Measurements from ENCODE around the gene KIF6.

Gene KIF6

GRCh38 chr6:39441301-39441700, 283.9 kb downstream of the KIF6 start:
- no peak for DNase-seq

- no peak for DNase-seq
Measured at GRCh38 chr6:39440039-39440426, 285.2 kb downstream of the KIF6 start.

DNA sequence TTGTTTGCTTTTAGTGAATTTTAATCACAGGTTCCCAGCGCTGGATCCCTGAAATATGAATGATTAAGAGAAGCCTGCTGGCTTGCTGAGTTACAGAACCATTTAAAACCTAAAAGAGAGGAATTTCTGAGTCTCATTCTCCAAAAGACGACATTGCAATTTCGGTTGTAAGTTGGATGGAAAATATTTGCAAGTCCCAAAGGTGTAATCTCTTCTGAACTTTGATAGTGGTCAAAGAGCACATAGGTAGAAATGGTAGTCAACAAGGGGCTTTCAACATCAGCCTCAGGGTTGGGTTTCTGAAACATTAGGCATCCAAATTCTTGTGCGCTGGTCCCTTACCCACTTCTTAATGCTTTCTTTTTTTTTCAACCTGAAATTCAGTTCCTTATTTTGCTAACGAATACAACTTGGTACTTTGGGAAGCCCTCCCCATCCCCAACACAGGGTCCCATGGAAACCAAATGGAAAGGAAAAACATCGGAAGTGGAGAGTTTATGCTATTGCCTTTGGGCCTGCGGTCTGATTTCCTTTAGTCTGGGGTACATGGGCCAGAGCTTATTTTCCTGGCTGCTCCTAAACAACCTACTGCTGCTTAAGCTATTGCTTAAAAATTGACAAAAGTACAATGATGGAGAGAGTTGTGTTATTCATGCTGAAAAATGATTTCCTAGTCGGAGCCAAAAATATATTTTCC, 285.7 kb downstream of the KIF6 start:
- DNase-seq: no peak

- no peak for DNase-seq
Measured at GRCh38 chr6:39433630-39434029, 291.6 kb downstream of the KIF6 start.

- no peak for DNase-seq
Measured at GRCh38 chr6:39432330-39433025, 292.7 kb downstream of the KIF6 start.

DNA sequence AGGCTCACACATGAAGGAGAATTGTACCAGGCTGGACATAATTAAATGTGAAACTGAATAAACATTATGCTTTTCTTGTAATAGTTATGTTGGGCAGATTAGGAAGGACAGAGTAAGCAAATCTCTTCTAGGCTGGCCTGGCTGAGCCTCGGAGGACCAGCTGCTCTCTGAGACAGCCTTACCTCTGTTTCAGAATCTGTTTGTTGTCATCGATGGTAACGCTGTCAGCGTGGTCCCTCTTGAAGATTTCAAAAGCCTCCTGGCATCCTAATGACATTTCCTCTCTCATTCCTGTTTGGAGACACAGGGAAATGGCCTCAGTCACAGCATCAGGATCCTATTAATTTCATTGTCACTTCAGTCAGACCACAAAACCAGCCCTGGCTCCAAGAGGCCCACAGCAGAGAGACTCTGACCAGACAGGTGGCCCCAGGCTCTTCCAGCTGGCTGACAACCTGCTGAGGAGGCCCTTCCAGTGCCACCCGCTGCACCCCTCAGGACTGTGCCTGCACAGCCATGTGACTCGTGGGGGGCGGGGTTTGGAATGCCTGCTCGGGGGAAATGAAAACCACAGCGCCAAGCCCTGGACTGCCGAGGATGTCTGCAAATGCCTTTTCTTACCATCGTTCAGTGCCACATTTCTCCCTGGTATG, 294.2 kb downstream of the KIF6 start:
- no peak for DNase-seq

DNA sequence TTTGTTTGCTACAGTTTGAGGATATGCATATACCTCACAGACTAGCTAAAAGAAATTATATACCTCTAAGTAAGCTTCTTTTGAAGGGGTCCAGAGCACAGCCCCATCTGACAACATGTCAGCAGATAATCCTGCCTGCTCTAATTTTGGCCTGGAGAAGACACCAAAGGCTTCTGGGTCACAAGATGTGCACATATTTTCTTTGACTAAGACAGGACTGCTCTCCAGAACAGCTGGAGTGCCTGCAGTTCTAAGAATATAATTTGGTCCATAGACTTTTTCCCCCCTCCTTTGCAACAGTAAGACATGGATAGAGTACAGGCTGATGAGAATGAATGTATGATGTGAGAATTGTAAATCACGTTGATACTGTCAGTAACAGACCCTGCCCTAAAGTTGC, 294.8 kb downstream of the KIF6 start:
- no peak for DNase-seq

DNA sequence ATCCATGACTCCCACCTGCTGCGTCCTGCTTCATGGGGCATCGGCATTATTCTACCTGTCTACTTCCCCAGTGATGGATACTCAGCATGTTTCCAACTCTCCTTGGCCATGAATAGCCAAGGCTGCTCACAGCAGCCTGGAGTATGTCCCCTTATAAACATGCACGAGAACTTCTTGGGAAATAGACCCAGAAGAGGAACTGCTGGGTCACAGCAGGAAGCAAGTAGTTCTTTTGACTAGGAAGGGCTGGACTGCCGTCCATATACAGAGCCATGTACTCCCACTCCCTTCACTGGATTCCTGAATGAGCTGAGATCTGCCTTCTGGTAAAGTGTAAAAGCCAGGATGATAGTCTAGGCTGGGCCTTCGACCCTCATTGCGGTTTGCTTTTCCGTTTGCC, 296.4 kb downstream of the KIF6 start:
- DNase-seq: no peak

GRCh38 chr6:39428152-39428551, 297.1 kb downstream of the KIF6 start:
- no peak for DNase-seq

- no peak for DNase-seq
Measured at GRCh38 chr6:39426073-39426456, 299.1 kb downstream of the KIF6 start.

DNA sequence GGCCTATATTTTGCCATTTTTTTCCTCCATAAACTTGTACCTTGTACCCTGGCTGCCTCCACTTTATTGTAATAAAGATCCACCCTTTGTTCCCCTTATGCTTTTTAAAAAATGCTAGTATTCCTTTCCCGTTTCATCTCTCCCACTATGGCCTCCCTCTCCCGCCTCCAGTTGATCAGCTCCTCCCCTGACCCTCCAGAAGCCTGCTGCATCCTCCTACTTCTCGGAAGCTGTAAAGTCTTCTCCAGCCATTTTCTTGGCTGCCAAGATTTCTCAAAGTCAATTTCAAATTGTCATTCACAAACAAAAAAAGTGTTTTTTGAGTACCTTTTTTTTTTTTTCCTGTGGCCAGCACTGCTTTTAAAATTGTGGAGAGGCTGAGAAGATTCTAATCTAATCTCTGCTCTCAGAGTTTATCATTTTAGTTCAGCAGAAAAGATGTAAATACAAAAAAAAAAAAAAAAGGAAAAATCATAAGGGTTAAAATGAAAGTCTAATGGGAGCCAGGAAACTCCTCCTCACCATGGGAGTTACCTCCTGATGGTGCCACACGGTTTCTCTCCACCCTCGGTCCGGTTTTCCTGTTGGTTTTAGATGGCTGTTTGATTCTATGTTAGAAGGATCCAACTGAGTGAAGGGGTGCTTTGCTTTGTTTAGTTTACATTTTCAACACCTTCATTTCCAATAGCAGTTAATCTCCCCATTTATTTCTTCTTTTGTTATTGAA, 299.7 kb downstream of the KIF6 start:
- no peak for DNase-seq

DNA sequence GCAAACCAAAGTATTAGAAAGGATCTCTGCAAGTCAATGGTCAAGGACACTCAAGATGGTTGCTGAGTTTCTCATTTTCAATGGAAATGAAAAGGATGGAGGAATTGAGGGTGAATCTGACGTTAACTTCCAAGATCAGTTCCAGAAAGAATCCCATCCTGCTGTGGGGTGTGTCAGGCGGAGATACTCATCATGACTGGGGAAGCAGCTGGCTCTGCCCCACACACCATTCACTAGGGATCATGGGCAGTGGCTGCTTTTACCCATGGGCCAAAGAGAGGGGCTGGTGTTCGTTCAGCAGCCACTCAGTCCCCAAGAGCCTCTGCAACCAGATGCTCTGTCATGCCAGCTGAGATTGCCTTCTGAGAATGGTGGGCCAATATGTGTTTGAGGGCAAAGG, 300.4 kb downstream of the KIF6 start:
- no peak for DNase-seq

DNA sequence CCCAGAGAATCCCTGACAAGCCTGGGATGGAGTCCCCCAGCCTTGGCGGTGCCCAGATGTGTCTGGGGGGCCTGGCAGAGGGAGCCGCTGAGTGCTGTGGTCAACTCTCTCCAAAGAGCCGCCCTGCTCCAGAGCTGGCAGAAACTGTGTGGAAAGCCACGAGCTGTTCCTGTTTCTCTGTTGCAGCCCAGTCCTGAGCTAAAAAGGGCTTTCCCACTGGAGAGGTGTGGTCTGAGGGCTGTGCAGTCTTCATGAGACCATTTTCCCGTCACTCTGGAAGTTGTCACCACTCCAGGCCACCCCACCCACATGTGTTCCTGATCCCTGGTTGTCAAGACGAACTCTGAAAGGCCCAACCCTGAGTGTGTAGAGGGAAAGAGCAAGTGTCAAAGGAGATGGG, 303.0 kb downstream of the KIF6 start:
- no peak for DNase-seq

DNA sequence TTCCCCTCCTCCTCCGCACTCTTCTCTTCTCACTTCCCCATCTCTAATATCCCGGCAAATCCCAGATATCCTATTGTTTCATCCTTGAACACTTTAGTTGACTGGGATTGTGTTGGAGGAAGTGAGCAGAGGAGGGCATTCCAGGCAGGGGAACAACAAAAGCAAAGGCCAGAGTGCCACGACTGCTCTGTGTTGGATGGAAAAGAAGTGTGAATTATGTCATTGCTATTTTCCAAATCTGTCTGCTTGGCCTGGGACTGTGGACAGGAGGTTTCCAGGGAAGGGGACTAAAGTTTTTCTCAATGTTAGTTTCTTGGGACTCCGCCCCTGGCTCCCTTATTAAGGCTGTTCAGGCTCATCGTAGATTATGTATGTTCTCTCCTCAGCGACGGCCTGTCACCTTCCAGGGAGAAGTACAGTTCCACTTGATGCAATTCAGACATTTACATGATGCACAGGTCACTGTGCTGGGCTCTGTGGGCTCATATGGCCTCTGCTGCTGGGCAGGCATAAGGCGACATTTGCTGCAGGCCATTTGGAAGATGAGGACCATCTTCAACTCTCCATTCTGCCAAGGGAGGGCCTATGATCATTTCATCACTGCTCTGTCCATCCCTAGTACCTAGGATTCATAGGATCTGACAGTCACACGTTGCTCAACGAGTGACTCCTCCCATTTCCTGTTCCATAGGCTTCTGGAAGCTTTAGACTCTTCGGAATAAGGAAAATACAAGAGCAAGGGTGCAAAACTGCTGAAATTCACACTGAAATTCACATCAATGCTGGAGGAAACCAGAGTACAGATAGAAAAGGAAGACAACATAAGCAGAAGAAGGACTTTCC, 303.6 kb downstream of the KIF6 start:
- no peak for DNase-seq

- DNase-seq: no peak
Measured at GRCh38 chr6:39420300-39421265, 304.6 kb downstream of the KIF6 start.

DNA sequence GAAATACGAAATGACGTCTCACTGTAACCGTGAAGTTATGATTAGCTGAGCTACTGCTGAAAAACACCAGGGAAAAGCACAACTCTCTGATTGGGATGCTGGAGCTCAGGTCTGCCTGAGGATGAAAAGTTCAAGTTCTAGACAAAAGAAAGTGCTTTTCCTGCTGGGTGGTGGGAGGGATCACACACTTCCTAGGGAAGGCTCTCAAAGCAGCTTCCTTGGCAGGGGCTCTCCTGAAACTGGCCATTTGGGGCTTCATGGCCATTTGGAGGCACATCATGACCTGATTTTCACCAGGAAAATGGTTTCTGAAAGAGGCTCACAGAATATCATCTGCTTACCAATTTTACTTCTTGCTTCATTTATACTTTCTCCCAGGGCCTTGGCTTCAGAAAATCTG, 305.6 kb downstream of the KIF6 start:
- no peak for DNase-seq

DNA sequence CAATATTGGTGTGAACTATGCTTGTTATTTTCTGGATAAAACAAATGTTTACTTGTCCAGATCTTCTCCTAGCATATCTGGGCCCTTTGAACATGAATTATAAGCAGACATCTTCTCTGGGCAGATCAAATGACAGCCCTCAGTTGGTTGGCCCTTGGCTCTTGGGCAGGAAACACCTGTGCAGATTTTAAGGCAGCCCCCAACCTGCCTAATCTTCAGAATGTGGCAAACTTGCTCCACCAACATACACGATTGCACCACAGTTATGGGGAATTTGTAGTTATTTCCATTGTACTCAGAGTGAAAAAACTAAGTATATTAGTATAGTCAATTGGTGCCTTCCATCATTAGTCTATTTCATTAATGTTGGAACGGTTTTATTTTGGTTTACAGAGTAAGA, 307.8 kb downstream of the KIF6 start:
- no peak for DNase-seq

GRCh38 chr6:39416728-39417127, 308.5 kb downstream of the KIF6 start:
- DNase-seq: no peak

GRCh38 chr6:39416026-39416425, 309.2 kb downstream of the KIF6 start:
- no peak for DNase-seq

DNA sequence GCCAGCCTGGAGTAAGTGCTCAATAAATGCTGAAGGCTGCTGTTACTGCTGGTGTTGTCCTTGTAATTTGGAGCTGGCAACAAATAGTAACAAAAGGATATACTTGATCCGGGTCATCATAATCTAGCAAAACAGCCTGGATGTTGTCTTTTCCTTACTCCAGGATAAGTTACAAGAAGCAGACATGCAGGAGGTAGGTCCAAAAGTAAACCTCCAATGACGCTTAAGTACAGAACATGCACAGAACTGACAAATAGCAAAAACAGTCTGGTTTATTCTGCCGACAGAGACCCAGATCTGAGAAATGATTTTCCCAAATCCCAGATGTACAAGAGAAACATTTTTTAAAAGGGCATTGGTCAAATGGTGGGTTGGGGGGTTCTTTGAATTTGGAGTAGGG, 309.7 kb downstream of the KIF6 start:
- DNase-seq: no peak

DNA sequence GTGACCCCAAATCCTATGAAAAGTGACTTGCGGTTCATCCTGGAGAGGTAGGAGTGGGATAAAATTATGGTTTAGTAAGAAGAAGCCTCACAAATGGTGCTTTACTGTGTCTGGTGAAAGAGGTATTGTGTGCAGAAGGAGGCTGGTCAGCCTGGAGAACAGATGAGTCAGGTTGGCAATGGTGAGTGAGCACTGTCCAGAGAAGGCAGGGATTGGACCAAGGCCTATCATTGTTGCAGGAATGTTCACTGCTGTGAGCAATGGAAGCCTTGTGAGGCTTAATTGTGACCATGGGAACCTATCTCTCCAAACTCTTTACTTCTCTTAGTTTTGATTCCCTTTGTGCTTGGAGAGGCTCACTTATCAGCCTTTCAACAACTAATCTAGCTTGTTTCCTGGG, 313.7 kb downstream of the KIF6 start:
- no peak for DNase-seq

- DNase-seq: no peak
Measured at GRCh38 chr6:39411001-39411400, 314.2 kb downstream of the KIF6 start.

Measured in NCI-H1048 (cell line).